Measurements from ENCODE around the gene AMPD2. TPM values are rescaled to one million over a fixed set of nuclear protein-coding genes. Genes with fewer than 3 reads are reported as not detected.
A peak's percentile ranks its signal among the peaks of the same experiment; 100 is the strongest.
"Not testable (repeated sequence)": the region's sequence is repeated elsewhere in the genome, so short reads cannot be mapped to it uniquely, and the experiment has no call there.

Gene AMPD2
- total and polyA plus RNA-seq, 10 donors = 25.2 to 193 (median 143) TPM

GRCh38 chr1:109659997-109660690, 40.5 kb downstream of the AMPD2 start:
- Histone ChIP-seq H3K4me1 (peaks cover 0 to 39% (median 22%) of the 10 kb centered on the region in 6 donors), H3K27me3 (replicated peaks in 1 of 7) (no peaks in the 10 kb centered on the region), H3K36me3 (peaks cover 0 to 49% (median 15%) of the 10 kb centered on the region in 6 donors), H3K4me3 (no peak overlapping the region), H3K27ac (peak overlapping the region in 2 of 8 donors; percentile 35 to 48), H3K9me3 (no peaks in the 10 kb centered on the region)
- TF ChIP-seq POLR2AphosphoS5 (IDR thresholded peaks at IDR 0.05) (no peak), CTCF (IDR thresholded peaks at IDR 0.05 in 8 of 11, conservative IDR thresholded peaks at IDR 0.05 in 3 of 11) (no peak), POLR2A (IDR thresholded peaks at IDR 0.05) (no peak)
- WGBS, 5 donors = 75 to 82% (median 78%) methylated on average over 5 of the region's 5 CpGs
- intact Hi-C loops (cut with DNase I; ENCODE audit: low total_unique reads) = no loop called here
- DNase-seq = no peak

- H3K4me3 ChIP-seq; intact Hi-C loops (cut with DNase I; ENCODE audit: low total_unique reads); H3K9me3 ChIP-seq; DNase-seq; H3K27me3 ChIP-seq (replicated peaks in 1 of 7): not testable (repeated sequence)
- peaks cover 0 to 34% (median 17%) of the 10 kb centered on the region in 6 donors for H3K4me1 ChIP-seq
- peak overlapping the region in 2 of 8 donors; percentile 35 to 48 for H3K27ac ChIP-seq
- peaks cover 0 to 54% (median 15%) of the 10 kb centered on the region in 6 donors for H3K36me3 ChIP-seq
- WGBS, 5 donors = 35 to 72% (median 44%) methylated on average over 3 to 4 of the region's 4 CpGs
Measured at GRCh38 chr1:109660691-109661026, 41.0 kb downstream of the AMPD2 start.

GRCh38 chr1:109661391-109661790, 41.8 kb downstream of the AMPD2 start:
- H3K4me3 ChIP-seq = no peak overlapping the region
- intact Hi-C loops (cut with DNase I; ENCODE audit: low total_unique reads) = no loop called here
- no peaks in the 10 kb centered on the region for H3K27me3 ChIP-seq (replicated peaks in 1 of 7)
- H3K9me3 ChIP-seq = no peaks in the 10 kb centered on the region
- H3K27ac ChIP-seq = peak overlapping the region in 2 of 8 donors; percentile 0 to 6
- H3K4me1 ChIP-seq = peaks cover 0 to 32% (median 11%) of the 10 kb centered on the region in 6 donors
- no peak for DNase-seq
- WGBS, 5 donors = 59 to 80% (median 70%) methylated on average over 2 of the region's 2 CpGs
- TF ChIP-seq CTCF (IDR thresholded peaks at IDR 0.05 in 8 of 11, conservative IDR thresholded peaks at IDR 0.05 in 3 of 11) (no peak), POLR2A (IDR thresholded peaks at IDR 0.05) (no peak), POLR2AphosphoS5 (IDR thresholded peaks at IDR 0.05) (no peak)
- H3K36me3 ChIP-seq = peaks cover 0 to 54% (median 15%) of the 10 kb centered on the region in 6 donors

GRCh38 chr1:109664671-109665070, 45.0 kb downstream of the AMPD2 start:
- Histone ChIP-seq H3K27ac (no peak overlapping the region), H3K9me3 (no peaks in the 10 kb centered on the region), H3K27me3 (replicated peaks in 1 of 7) (no peaks in the 10 kb centered on the region), H3K4me3 (no peak overlapping the region), H3K4me1 (peaks cover 0 to 22% (median 14%) of the 10 kb centered on the region in 6 donors), H3K36me3 (peaks cover 0 to 34% (median 7%) of the 10 kb centered on the region in 6 donors)
- TF ChIP-seq POLR2AphosphoS5 (IDR thresholded peaks at IDR 0.05) = no peak
- TF ChIP-seq POLR2A (IDR thresholded peaks at IDR 0.05) = no peak
- no peak for TF ChIP-seq CTCF (IDR thresholded peaks at IDR 0.05 in 8 of 11, conservative IDR thresholded peaks at IDR 0.05 in 3 of 11)
- no peak for DNase-seq
- intact Hi-C loops (cut with DNase I; ENCODE audit: low total_unique reads) = no loop called here
- 53 to 97% (median 90%) methylated on average over 1 of the region's 1 CpG for WGBS, 5 donors

All from spleen (tissue), 11 donors.